ENCODE results near the gene SIVA1.

GRCh38 chr14:104779776-104780512 lies 27.0 kb downstream of the SIVA1 start:
- TF ChIP-seq ZNF512 (CRISPR knock-in tag; IDR thresholded peaks at IDR 0.05; ENCODE audit: borderline replicate concordance) (no peak), STAT6 (CRISPR knock-in tag; conservative IDR thresholded peaks at IDR 0.05; ENCODE audit: low read depth) (no peak), CTCF (IDR thresholded peaks at IDR 0.05) (no peak), SMAD3 (CRISPR knock-in tag; IDR thresholded peaks at IDR 0.05; ENCODE audit: borderline replicate concordance) (no peak)
